MG63 (cell line): ENCODE data around the gene SCNN1G. TPM values are rescaled to one million over a fixed set of nuclear protein-coding genes. Genes with fewer than 3 reads are reported as not detected.

Experiments
- DNase-seq: peaks from one replicate; pipeline ENCODE4 v3.0.0-alpha.2; 2020
- H3K27me3 ChIP-seq: fragments of 250-450 bp; sonication (Bioruptor Pico); 2 replicates; pipeline ENCODE4 v1.5.1; 2020; ENCODE audit warnings: mild to moderate bottlenecking, moderate library complexity
- H3K36me3 ChIP-seq: fragments of 250-450 bp; sonication (Bioruptor Pico); 2 replicates; pipeline ENCODE4 v1.5.1; 2020; ENCODE audit warnings: mild to moderate bottlenecking, moderate library complexity
- H3K4me3 ChIP-seq: fragments of 250-450 bp; sonication (Bioruptor Pico); 2 replicates; pipeline ENCODE4 v1.5.1; 2020; ENCODE audit warnings: mild to moderate bottlenecking, moderate library complexity
- H3K9me3 ChIP-seq: fragments of 250-450 bp; sonication (Bioruptor Pico); 2 replicates; pipeline ENCODE4 v1.5.1; 2020; ENCODE audit warnings: mild to moderate bottlenecking, moderate library complexity
- total RNA-seq: library from RNA; depleted of rRNA; stranded (reverse); fragments of >200 nt; shearing (Covaris generic); gene quantifications from 2 replicates; pipeline ENCODE4 v1.2.3, GENCODE V29; 2014; ENCODE audit warnings: low replicate concordance; rRNA removed

SCNN1G gene
- total RNA-seq, 1 experiment from 2014 or later, result not detected

DNA sequence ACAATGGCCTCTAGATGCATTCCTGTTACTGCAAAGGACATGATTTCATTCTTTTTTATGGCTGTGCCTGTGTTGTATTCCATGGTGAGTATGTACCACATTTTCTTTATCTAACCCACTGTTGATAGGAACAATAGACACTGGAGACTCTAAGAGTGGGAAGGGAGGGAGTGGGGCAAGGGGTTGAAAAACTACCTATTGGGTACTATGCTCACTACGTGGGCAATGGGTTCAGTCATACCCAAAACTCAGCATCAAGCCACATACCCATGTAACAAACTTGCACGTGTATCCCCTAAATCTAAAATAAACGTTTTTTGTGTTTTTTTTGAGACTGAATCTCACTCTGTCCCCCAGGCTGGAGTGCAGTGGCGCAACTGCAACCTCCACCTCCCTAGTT is 72.5 kb downstream of the SCNN1G start:
- no peaks in the 10 kb centered on the region for H3K36me3 ChIP-seq
- DNase-seq, result no peak
- no peak overlapping the region for H3K4me3 ChIP-seq
- H3K27me3 ChIP-seq, result no peaks in the 10 kb centered on the region
- peaks cover under 1% of the 10 kb centered on the region; the same call in 1 of the 2 replicates for H3K9me3 ChIP-seq

- Histone ChIP-seq H3K4me3 (no peak overlapping the region), H3K9me3 (no peaks in the 10 kb centered on the region), H3K27me3 (no peaks in the 10 kb centered on the region), H3K36me3 (no peaks in the 10 kb centered on the region)
- no peak for DNase-seq
Measured at GRCh38 chr16:23256440-23256839, 73.9 kb downstream of the SCNN1G start.

GRCh38 chr16:23257682-23258081 is 75.1 kb downstream of the SCNN1G start:
- H3K4me3 ChIP-seq, result no peak overlapping the region
- H3K27me3 ChIP-seq, result no peaks in the 10 kb centered on the region
- no peak for DNase-seq
- no peaks in the 10 kb centered on the region for H3K36me3 ChIP-seq
- H3K9me3 ChIP-seq, result no peaks in the 10 kb centered on the region

GRCh38 chr16:23258919-23259237 is 76.3 kb downstream of the SCNN1G start:
- no peak for DNase-seq
- Histone ChIP-seq H3K36me3 (no peaks in the 10 kb centered on the region), H3K27me3 (no peaks in the 10 kb centered on the region), H3K9me3 (no peaks in the 10 kb centered on the region), H3K4me3 (no peak overlapping the region)

Other genes with a start within 250 kb of the SCNN1G start
- gene USP31, start 33.3 kb upstream of the SCNN1G start, total RNA-seq, result 2.0 and 6.8 TPM in 2 replicates
- not detected in 2 replicates for gene SCNN1B, start 119.6 kb downstream of the SCNN1G start, total RNA-seq